T follicular helper cell (primary cell): ENCODE measurements around the gene UCMA.
"Not testable (repeated sequence)": the region's sequence is repeated elsewhere in the genome, so short reads cannot be mapped to it uniquely, and the experiment has no call there.

ENCODE experiments used
- DNase-seq: peaks from one replicate; pipeline ENCODE4 v3.0.0-alpha.2; 2020; ENCODE audit warnings: low read depth
- total RNA-seq, 2 experiments: gene quantifications; one replicate each; lab custom pipeline; 2026; lab: John Stamatoyannopoulos, UW

Gene UCMA
- 0 reads per million in 2 experiments for total RNA-seq

GRCh38 chr10:13234172-13234571 is at the start of gene UCMA:
Gene UCMA (minus strand): TSS chr10:13234374. CDS start chr10:13234258, 116 bp downstream.
- DNase-seq = no peak

GRCh38 chr10:13282348-13282747 is 48.2 kb upstream of the UCMA start:
- not testable (repeated sequence) for DNase-seq

- no peak for DNase-seq
Observed at GRCh38 chr10:13276749-13277365, 42.7 kb upstream of the UCMA start.

GRCh38 chr10:13276146-13276545 is 42.0 kb upstream of the UCMA start:
- not testable (repeated sequence) for DNase-seq

- DNase-seq = no peak
Observed at GRCh38 chr10:13272164-13272571, 38.0 kb upstream of the UCMA start.

- DNase-seq = peak; percentile 43
Observed at GRCh38 chr10:13271552-13272163, 37.5 kb upstream of the UCMA start.

GRCh38 chr10:13270877-13271551 is 36.8 kb upstream of the UCMA start:
- DNase-seq = no peak

GRCh38 chr10:13268841-13269240 is 34.7 kb upstream of the UCMA start:
- DNase-seq = no peak

GRCh38 chr10:13268310-13268709 is 34.1 kb upstream of the UCMA start:
- no peak for DNase-seq

- DNase-seq = no peak
Observed at GRCh38 chr10:13263591-13263990, 29.4 kb upstream of the UCMA start.

GRCh38 chr10:13262433-13262832 is 28.3 kb upstream of the UCMA start:
- DNase-seq = no peak

GRCh38 chr10:13257621-13258140 is 23.5 kb upstream of the UCMA start:
- no peak for DNase-seq

GRCh38 chr10:13256627-13257026 is 22.5 kb upstream of the UCMA start:
- DNase-seq = no peak

GRCh38 chr10:13253726-13254125 is 19.6 kb upstream of the UCMA start:
- DNase-seq = no peak

GRCh38 chr10:13247784-13248183 is 13.6 kb upstream of the UCMA start:
- no peak for DNase-seq

GRCh38 chr10:13247246-13247645 is 13.1 kb upstream of the UCMA start:
- no peak for DNase-seq

- not testable (repeated sequence) for DNase-seq
Observed at GRCh38 chr10:13242260-13242659, 8.1 kb upstream of the UCMA start.

- no peak for DNase-seq
Observed at GRCh38 chr10:13241613-13242012, 7.4 kb upstream of the UCMA start.

- DNase-seq = no peak
Observed at GRCh38 chr10:13239923-13240322, 5.7 kb upstream of the UCMA start.

GRCh38 chr10:13238271-13239077 is 4.3 kb upstream of the UCMA start:
- no peak for DNase-seq

- DNase-seq = no peak
Observed at GRCh38 chr10:13236638-13237037, 2.5 kb upstream of the UCMA start.

GRCh38 chr10:13234736-13235135 is 562 bp upstream of the UCMA start:
- DNase-seq = not testable (repeated sequence)
